Activated naive CD4-positive, alpha-beta T cell treated with anti-CD3 and anti-CD28 coated beads for 36 hours (primary cell): Measurements from ENCODE around the gene KYAT1. TPM values are rescaled to one million over a fixed set of nuclear protein-coding genes. Genes with fewer than 3 reads are reported as not detected.
A peak's percentile ranks its signal among the peaks of the same experiment; 100 is the strongest.

Experiments used
- CTCF ChIA-PET: fragments of 350-600 bp; sonication (Branson Sonifier 250); formaldehyde crosslinking; loops from one replicate; lab custom pipeline; 2021; ENCODE audit warnings: antibody characterized with exemption; lab: Charles Lee
- DNase-seq: peaks from one replicate; pipeline ENCODE4 v3.0.0-alpha.2; 2020
- H3K27ac Mint-ChIP-seq: one replicate; pipeline ENCODE4 v1.8.0; 2021; ENCODE audit warnings: mild to moderate bottlenecking, mixed read lengths
- H3K27me3 Mint-ChIP-seq: one replicate; pipeline ENCODE4 v1.8.0; 2021; ENCODE audit warnings: low read depth, mixed read lengths
- H3K36me3 Mint-ChIP-seq: one replicate; pipeline ENCODE4 v1.8.0; 2021; ENCODE audit warnings: low read depth, mixed read lengths
- H3K4me1 Mint-ChIP-seq: one replicate; pipeline ENCODE4 v1.8.0; 2021; ENCODE audit warnings: low read depth, mixed read lengths
- H3K4me3 Mint-ChIP-seq: one replicate; pipeline ENCODE4 v1.8.0; 2021; ENCODE audit warnings: mild to moderate bottlenecking, moderate library complexity, mixed read lengths
- H3K9me3 Mint-ChIP-seq: one replicate; pipeline ENCODE4 v1.8.0; 2021; ENCODE audit warnings: mixed read lengths
- intact Hi-C: fragments of 100-400 bp; cut with micrococcal nuclease; formaldehyde crosslinking; loops from one replicate; pipeline ENCODE4 v1.15.1; 2023
- total RNA-seq, 2 experiments: library from RNA; stranded (reverse); gene quantifications; one replicate each; pipeline ENCODE4 v1.2.3, GENCODE V29; 2021

The KYAT1 gene
- total RNA-seq, 2 experiments from 2014 or later = 29.6 to 33.6 TPM

DNA sequence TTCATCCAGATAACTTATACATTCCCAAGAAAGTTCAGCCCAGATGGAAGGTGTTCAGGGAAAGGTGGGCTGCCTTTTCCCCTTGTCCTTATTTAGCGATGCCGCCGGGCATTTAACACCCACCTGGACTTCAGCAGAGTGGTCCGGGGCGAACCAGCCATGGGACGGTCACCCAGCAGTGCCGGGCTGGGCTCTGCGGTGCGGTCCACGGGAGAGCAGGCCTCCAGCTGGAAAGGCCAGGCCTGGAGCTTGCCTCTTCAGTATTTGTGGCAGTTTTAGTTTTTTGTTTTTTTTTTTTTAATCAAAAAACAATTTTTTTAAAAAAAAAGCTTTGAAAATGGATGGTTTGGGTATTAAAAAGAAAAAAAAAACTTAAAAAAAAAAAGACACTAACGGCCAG is 35.0 kb upstream of the KYAT1 start:
- no peaks in the 10 kb centered on the region for H3K9me3 Mint-ChIP-seq
- intact Hi-C loops = no loop called here
- H3K27ac Mint-ChIP-seq = no peak overlapping the region
- CTCF ChIA-PET = no interaction called here
- no peak overlapping the region for H3K4me3 Mint-ChIP-seq
- H3K4me1 Mint-ChIP-seq = peaks cover 30% of the 10 kb centered on the region
- no peaks in the 10 kb centered on the region for H3K27me3 Mint-ChIP-seq
- H3K36me3 Mint-ChIP-seq = peaks cover 7% of the 10 kb centered on the region
- DNase-seq = no peak

DNA sequence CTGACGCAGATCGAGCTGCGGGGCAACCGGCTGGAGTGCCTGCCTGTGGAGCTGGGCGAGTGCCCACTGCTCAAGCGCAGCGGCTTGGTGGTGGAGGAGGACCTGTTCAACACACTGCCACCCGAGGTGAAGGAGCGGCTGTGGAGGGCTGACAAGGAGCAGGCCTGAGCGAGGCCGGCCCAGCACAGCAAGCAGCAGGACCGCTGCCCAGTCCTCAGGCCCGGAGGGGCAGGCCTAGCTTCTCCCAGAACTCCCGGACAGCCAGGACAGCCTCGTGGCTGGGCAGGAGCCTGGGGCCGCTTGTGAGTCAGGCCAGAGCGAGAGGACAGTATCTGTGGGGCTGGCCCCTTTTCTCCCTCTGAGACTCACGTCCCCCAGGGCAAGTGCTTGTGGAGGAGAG is 34.5 kb upstream of the KYAT1 start:
- H3K27me3 Mint-ChIP-seq = no peaks in the 10 kb centered on the region
- CTCF ChIA-PET = no interaction called here
- no peak overlapping the region for H3K27ac Mint-ChIP-seq
- H3K9me3 Mint-ChIP-seq = no peaks in the 10 kb centered on the region
- no peak for DNase-seq
- no peak overlapping the region for H3K4me3 Mint-ChIP-seq
- intact Hi-C loops = no loop called here
- H3K4me1 Mint-ChIP-seq = peaks cover 36% of the 10 kb centered on the region
- peaks cover 7% of the 10 kb centered on the region for H3K36me3 Mint-ChIP-seq

DNA sequence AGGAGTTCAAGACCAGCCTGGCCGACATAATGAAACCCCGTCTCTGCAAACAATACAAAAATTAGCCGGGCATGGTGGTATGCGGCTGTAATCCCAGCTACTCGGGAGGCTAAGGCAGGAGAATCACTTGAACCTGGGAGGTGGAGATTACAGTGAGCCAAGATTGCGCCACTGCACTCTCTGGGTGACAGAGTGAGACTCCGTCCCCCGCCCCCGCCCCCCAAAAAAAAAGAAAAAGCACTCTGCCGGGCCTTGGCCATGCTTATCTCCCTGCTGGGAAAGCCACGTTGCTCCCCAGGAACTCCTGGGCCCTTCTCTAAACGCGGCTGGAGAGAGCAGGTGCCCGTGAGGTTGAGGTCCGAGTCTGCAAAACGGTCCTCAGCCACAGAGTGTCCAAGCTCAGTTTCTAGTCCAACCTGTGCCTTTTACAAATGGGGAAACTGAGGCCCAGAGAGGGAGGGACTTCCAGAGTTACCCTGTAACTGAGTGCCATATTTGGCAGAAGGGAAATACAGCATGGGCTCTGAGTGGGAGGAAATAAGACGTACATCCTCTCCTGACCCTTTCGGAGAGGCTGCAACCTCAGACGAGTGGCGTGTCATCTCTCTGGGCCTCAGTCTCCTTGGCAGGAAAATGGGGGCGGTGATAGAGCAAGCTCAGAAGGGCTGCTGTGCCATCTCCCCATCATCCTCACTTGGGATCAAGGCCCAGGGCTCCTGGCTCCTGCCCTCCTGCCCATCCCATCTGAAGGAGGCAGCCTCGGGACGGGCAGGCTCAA is 32.4 kb upstream of the KYAT1 start:
- CTCF ChIA-PET = interaction anchor here (0.6 kb wide), 1 partner anchor 12 kb away, joined by 3 read pairs; no protein-coding TSS in a partner anchor
- Mint-ChIP-seq H3K27me3 (no peaks in the 10 kb centered on the region), H3K9me3 (no peaks in the 10 kb centered on the region), H3K4me3 (no peak overlapping the region), H3K36me3 (peaks cover 14% of the 10 kb centered on the region), H3K4me1 (peaks cover 45% of the 10 kb centered on the region), H3K27ac (no peak overlapping the region)
- intact Hi-C loops = no loop called here
- peak; percentile 25 for DNase-seq

DNA sequence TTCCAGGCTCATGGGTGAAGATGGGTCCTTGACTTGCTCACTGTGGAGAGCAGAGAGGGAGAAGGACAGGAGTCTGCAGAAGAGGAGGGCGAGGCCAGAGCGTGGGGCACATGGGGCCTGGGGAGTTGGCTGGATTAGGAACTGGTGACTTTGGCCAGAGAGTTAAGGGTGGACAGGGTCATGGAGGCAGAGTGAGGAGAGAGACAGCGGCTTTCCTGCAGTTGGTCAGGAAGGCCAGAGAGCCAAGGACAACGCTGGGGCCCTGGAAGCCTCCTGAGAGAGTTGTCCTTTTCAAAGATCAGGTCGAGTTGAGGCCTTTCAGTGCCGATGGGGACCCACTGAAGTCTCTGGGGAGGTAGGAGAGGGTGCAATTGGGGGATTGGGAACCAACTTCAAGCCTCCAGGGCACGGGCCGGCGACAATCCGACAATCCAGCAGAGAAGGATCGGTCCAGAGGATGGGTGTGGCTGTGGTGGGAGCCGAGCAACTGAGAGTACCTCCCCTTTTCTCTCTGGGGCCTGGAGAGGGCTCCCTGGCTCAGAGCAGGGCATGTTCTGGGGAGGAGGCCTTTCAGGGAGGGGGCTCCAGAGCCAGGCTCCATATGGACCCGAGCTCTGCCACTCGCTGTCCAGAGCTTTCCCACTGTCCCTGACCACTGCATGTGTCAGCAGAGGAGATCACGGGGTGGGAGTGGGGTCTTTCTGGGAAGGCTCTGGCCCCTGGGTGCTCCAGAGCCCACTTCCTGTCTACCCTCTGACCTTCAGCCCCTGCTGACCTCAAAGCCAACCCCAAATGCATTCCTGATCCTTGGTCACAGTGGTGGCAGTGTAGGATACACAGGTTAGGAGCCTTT is 31.5 kb upstream of the KYAT1 start:
- no peaks in the 10 kb centered on the region for H3K9me3 Mint-ChIP-seq
- peaks cover 18% of the 10 kb centered on the region for H3K36me3 Mint-ChIP-seq
- DNase-seq = no peak
- peak overlapping the region; percentile 42 for H3K27ac Mint-ChIP-seq
- H3K4me3 Mint-ChIP-seq = no peak overlapping the region
- peaks cover 45% of the 10 kb centered on the region for H3K4me1 Mint-ChIP-seq
- H3K27me3 Mint-ChIP-seq = no peaks in the 10 kb centered on the region
- CTCF ChIA-PET = no interaction called here
- intact Hi-C loops = no loop called here

DNA sequence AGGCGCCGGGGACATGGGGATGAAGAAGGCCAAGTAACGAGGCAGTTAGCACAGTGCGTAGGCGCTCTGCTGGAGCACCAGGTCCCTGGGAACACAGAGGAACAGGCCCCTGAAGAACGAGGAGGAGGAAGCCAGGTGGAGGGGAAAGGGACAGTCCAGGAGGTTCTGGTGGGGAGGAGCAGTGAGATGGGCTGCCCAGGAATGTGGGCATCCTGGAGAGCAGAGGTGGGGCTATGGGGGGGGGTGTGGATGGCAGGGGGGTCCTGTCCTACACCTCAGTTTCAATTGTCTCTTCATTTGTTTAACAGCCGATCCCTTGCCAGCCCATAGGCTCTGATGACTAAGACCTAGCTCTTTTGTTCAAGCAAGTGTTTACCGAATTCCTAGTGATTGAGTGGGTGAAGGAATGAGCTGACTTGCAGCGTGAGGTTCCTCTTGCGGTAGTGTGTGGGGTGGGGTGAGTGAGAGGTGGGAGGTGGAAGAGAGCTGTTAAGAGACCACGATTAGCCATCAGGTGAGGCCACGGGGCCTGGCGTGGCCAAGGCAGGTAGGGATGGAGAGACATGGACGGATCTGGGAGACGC is 30.6 kb upstream of the KYAT1 start:
- H3K36me3 Mint-ChIP-seq = peaks cover 18% of the 10 kb centered on the region
- H3K4me1 Mint-ChIP-seq = peaks cover 48% of the 10 kb centered on the region
- CTCF ChIA-PET = interaction anchor here (1.7 kb wide), 1 partner anchor 50 kb away, joined by 3 read pairs; no protein-coding TSS in a partner anchor
- DNase-seq = no peak
- H3K9me3 Mint-ChIP-seq = no peaks in the 10 kb centered on the region
- H3K27me3 Mint-ChIP-seq = no peaks in the 10 kb centered on the region
- no peak overlapping the region for H3K4me3 Mint-ChIP-seq
- intact Hi-C loops = no loop called here
- H3K27ac Mint-ChIP-seq = peak overlapping the region; percentile 42

DNA sequence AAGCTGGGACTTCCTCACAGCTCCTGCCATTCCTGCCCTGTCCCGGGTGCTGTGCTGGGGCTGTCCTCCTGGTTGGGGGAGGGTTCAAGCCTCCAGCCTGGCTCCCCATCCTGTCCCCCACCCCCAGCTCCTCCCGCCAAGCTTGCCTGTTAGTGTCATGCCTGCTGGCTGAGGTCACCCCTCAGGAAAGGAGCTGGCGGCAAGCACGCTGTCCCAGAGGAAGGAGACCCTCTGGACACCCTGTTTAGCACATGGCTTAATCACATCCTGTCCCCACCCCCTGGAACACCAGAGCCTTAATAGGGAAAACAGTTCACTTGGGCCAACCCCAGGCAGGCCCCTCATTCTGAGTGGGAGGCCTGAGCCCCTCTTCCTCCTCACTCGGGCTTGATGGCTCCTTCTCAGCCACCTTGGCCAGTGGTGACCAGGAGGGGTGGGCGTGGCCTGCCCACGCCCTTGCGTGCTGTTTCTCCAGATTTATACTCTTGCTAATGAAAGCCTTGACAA is 29.8 kb upstream of the KYAT1 start:
- CTCF ChIA-PET = interaction anchor here (1.2 to 1.7 kb wide), 2 partner anchors 17 to 49 kb away, joined by 3 to 4 read pairs; no protein-coding TSS in a partner anchor
- Mint-ChIP-seq H3K36me3 (peaks cover 17% of the 10 kb centered on the region), H3K4me3 (no peak overlapping the region), H3K4me1 (peaks cover 50% of the 10 kb centered on the region), H3K27me3 (no peaks in the 10 kb centered on the region), H3K9me3 (no peaks in the 10 kb centered on the region), H3K27ac (peak overlapping the region; percentile 30)
- no peak for DNase-seq
- intact Hi-C loops = no loop called here

DNA sequence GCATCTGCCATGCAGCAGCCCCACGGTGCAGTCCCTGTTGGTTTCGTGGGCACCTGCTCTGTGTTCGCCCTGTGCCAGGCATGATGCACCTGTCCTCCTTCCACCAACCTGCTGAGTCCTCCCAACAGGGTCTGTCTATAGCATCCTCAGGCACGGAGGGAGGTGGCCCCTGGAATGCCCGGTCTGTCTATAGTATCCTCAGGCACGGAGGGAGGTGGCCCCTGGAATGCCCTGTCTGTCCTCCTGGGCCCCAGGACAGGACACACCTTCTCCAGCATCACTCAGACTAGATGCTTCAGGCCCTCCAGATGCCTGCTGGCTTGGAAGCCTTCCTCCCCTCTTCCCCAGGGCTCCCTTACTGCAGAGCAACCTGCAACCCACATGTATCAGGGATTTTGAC is 29.2 kb upstream of the KYAT1 start:
- Mint-ChIP-seq H3K27me3 (no peaks in the 10 kb centered on the region), H3K27ac (no peak overlapping the region), H3K36me3 (peaks cover 17% of the 10 kb centered on the region), H3K9me3 (no peaks in the 10 kb centered on the region), H3K4me3 (no peak overlapping the region), H3K4me1 (peaks cover 52% of the 10 kb centered on the region)
- DNase-seq = no peak
- CTCF ChIA-PET = interaction anchor here (1.2 to 1.7 kb wide), 2 partner anchors 17 to 49 kb away, joined by 3 to 4 read pairs; no protein-coding TSS in a partner anchor
- intact Hi-C loops = no loop called here

DNA sequence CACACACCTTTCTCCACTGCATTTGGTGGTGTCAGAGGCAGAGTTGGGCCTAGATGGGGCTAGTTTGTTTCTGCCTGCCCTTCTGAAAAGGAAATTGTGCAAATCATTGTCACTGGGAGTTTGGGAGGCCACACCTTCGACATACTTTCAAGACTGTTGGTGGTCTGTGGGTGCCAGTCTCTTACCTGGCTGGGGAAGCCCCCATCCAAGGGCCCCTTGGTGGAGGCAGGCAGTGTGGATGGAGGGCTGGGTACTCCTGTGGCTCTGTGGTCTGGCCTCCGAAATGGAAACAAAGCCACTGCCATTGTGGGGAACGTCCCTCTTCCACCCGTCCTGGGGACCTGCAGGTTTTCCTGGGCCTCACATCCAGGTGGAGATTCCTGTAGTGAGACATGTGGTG is 28.1 kb upstream of the KYAT1 start:
- CTCF ChIA-PET = interaction anchor here (1.9 kb wide), 1 partner anchor 19 kb away, joined by 9 read pairs; no protein-coding TSS in a partner anchor
- Mint-ChIP-seq H3K4me1 (peaks cover 50% of the 10 kb centered on the region), H3K36me3 (peaks cover 17% of the 10 kb centered on the region), H3K9me3 (no peaks in the 10 kb centered on the region), H3K4me3 (no peak overlapping the region), H3K27me3 (no peaks in the 10 kb centered on the region), H3K27ac (no peak overlapping the region)
- intact Hi-C loops = no loop called here
- DNase-seq = no peak

DNA sequence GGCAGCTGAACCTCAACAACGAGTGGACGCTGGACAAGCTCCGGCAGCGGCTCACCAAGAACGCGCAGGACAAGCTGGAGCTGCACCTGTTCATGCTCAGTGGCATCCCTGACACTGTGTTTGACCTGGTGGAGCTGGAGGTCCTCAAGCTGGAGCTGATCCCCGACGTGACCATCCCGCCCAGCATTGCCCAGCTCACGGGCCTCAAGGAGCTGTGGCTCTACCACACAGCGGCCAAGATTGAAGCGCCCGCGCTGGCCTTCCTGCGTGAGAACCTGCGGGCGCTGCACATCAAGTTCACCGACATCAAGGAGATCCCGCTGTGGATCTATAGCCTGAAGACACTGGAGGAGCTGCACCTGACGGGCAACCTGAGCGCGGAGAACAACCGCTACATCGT is 26.6 kb upstream of the KYAT1 start:
- H3K27ac Mint-ChIP-seq = no peak overlapping the region
- peaks cover 50% of the 10 kb centered on the region for H3K4me1 Mint-ChIP-seq
- no peak for DNase-seq
- H3K27me3 Mint-ChIP-seq = no peaks in the 10 kb centered on the region
- intact Hi-C loops = no loop called here
- CTCF ChIA-PET = interaction anchor here (0.9 to 1.9 kb wide), 2 partner anchors 20 to 47 kb away, joined by 3 to 9 read pairs; no protein-coding TSS in a partner anchor
- no peaks in the 10 kb centered on the region for H3K9me3 Mint-ChIP-seq
- no peak overlapping the region for H3K4me3 Mint-ChIP-seq
- H3K36me3 Mint-ChIP-seq = peaks cover 17% of the 10 kb centered on the region

DNA sequence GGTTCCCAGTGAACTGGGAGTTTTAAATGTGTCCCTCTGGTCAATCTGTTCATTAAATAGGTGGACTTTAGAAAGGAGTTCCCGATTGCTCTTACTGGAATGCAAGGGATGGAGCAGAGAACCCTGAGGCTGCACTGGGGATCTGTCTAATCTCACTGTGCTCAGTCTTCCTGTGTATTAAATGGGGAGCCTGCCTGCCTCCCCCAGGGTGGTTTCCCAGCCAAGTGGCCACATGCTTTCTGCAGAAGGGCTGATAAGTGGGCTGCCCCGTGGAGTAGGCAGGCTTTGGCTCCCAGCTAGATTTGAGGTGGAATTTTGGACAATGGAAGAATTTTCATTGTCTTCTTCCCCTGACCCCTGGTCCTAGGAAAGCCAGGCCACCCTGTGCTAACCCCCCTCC is 25.0 kb upstream of the KYAT1 start:
- no peak overlapping the region for H3K27ac Mint-ChIP-seq
- DNase-seq = no peak
- no peaks in the 10 kb centered on the region for H3K9me3 Mint-ChIP-seq
- H3K36me3 Mint-ChIP-seq = peaks cover 15% of the 10 kb centered on the region
- intact Hi-C loops = no loop called here
- H3K4me1 Mint-ChIP-seq = peaks cover 50% of the 10 kb centered on the region
- H3K4me3 Mint-ChIP-seq = no peak overlapping the region
- H3K27me3 Mint-ChIP-seq = no peaks in the 10 kb centered on the region
- CTCF ChIA-PET = no interaction called here

DNA sequence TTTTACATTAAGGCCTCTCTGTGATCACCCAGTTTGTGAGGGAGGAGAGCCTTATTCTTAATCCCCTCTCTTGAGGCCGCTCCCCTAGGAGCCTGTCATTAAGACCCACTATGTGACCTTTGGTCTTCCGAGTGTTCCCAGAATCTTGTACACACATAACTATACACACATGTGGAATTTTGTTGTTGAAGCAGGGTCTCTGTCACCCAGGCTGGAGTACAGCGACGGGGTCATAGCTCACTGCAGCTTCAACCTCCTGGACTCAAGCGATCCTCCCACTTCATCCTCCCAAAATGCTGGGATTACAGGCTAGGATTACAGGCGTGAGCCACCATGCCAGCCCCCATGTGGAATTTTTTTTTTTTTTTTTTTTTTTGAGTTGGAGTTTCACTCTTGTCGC is 24.2 kb upstream of the KYAT1 start:
- no peak for DNase-seq
- H3K9me3 Mint-ChIP-seq = no peaks in the 10 kb centered on the region
- intact Hi-C loops = no loop called here
- no peak overlapping the region for H3K27ac Mint-ChIP-seq
- H3K36me3 Mint-ChIP-seq = peaks cover 15% of the 10 kb centered on the region
- CTCF ChIA-PET = no interaction called here
- no peaks in the 10 kb centered on the region for H3K27me3 Mint-ChIP-seq
- H3K4me1 Mint-ChIP-seq = peaks cover 50% of the 10 kb centered on the region
- H3K4me3 Mint-ChIP-seq = no peak overlapping the region
